ENCODE data around the gene CD52. TPM values are rescaled to one million over a fixed set of nuclear protein-coding genes. Genes with fewer than 3 reads are reported as not detected.

The CD52 gene
- total and polyA plus RNA-seq, 4 experiments from 2014 or later, result 1,302 to 12,303 (median 4,992) TPM

- Histone ChIP-seq H3K4me3 (ENCODE audit: low read length in 2 of 2) (peak overlapping the region; percentile 29 to 77), H3K4me1 (ENCODE audit: insufficient read depth, low read length) (peaks cover 100% of the 10 kb centered on the region), H3K36me3 (ENCODE audit: insufficient read depth, low read length) (no peaks in the 10 kb centered on the region), H3K27ac (ENCODE audit: low read depth, low read length) (peak overlapping the region; percentile 91), H3K27me3 (ENCODE audit: insufficient read depth, low read length) (no peaks in the 10 kb centered on the region), H3K9me3 (ENCODE audit: control insufficient read depth in 1 of 2, low read length in 2 of 2) (no peaks in the 10 kb centered on the region)
- POLR2A ChIA-PET (ENCODE audit: partially characterized antibody), result interaction anchor here (1.0 to 38.6 kb wide), 17 partner anchors 9 to 184 kb away, joined by 3 to 3358 read pairs (median 8); partner anchors contain the start of genes CD52, CEP85, DHDDS and HMGN2
- Mint-ChIP-seq H3K9me3 (no peaks in the 10 kb centered on the region), H3K27me3 (no peaks in the 10 kb centered on the region), H3K4me1 (peaks cover 64 to 99% (median 83%) of the 10 kb centered on the region in 4 donors), H3K36me3 (peaks cover 0 to 15% of the 10 kb centered on the region in 2 donors), H3K4me3 (peak overlapping the region; percentile 21 to 92 (median 80)), H3K27ac (peak overlapping the region; percentile 93 to 99 (median 97))
- intact Hi-C loops (cut with micrococcal nuclease), result loop anchor here (1.0 kb wide), 1 partner anchor 19 kb away; no protein-coding TSS in a partner anchor
- CTCF ChIA-PET (ENCODE audit: partially characterized antibody), result interaction anchor here (1.7 to 21.6 kb wide), 8 partner anchors 11 to 108 kb away, joined by 5 to 1027 read pairs (median 16); partner anchors contain the start of genes CD52, CEP85, SH3BGRL3 and UBXN11
- no peak for DNase-seq
These were observed 29.9 kb upstream of the CD52 start for GRCh38 chr1:26287811-26288210.

- H3K27ac Mint-ChIP-seq, result peak overlapping the region; percentile 93 to 99 (median 97)
- no peaks in the 10 kb centered on the region for H3K9me3 ChIP-seq (ENCODE audit: control insufficient read depth in 1 of 2, low read length in 2 of 2)
- peak overlapping the region; percentile 58 to 92 (median 79) for H3K4me3 Mint-ChIP-seq
- intact Hi-C loops (cut with micrococcal nuclease), result no loop called here
- no peaks in the 10 kb centered on the region for H3K27me3 Mint-ChIP-seq
- H3K4me1 ChIP-seq (ENCODE audit: insufficient read depth, low read length), result peaks cover 98% of the 10 kb centered on the region
- ChIA-PET CTCF (ENCODE audit: partially characterized antibody) (interaction anchor here (0.7 to 21.6 kb wide), 14 partner anchors 11 to 129 kb away, joined by 3 to 1027 read pairs (median 6); partner anchors contain the start of genes CD52, CEP85, SH3BGRL3 and UBXN11), POLR2A (ENCODE audit: partially characterized antibody) (interaction anchor here (0.9 to 38.6 kb wide), 17 partner anchors 10 to 212 kb away, joined by 3 to 3358 read pairs (median 8); partner anchors contain the start of genes CD52, CEP85, DHDDS and HMGN2)
- peak in 4 of 5 donors; percentile 42 to 83 (median 45) for DNase-seq
- no peaks in the 10 kb centered on the region for H3K27me3 ChIP-seq (ENCODE audit: insufficient read depth, low read length)
- peaks cover 60 to 96% (median 76%) of the 10 kb centered on the region in 4 donors for H3K4me1 Mint-ChIP-seq
- peak overlapping the region; percentile 91 for H3K27ac ChIP-seq (ENCODE audit: low read depth, low read length)
- H3K36me3 ChIP-seq (ENCODE audit: insufficient read depth, low read length), result no peaks in the 10 kb centered on the region
- H3K4me3 ChIP-seq (ENCODE audit: low read length in 2 of 2), result peak overlapping the region in 1 of 2 donors; percentile 29
- no peaks in the 10 kb centered on the region for H3K9me3 Mint-ChIP-seq
- H3K36me3 Mint-ChIP-seq, result peaks cover 0 to 8% of the 10 kb centered on the region in 2 donors
These were observed 29.3 kb upstream of the CD52 start for GRCh38 chr1:26288311-26288941.

GRCh38 chr1:26289158-26290059 lies 28.3 kb upstream of the CD52 start:
- CTCF ChIA-PET (ENCODE audit: partially characterized antibody), result interaction anchor here (0.7 to 21.6 kb wide), 16 partner anchors 10 to 128 kb away, joined by 3 to 1027 read pairs (median 6); partner anchors contain the start of genes CD52, CEP85, SH3BGRL3 and UBXN11
- POLR2A ChIA-PET (ENCODE audit: partially characterized antibody), result interaction anchor here (0.9 to 38.6 kb wide), 13 partner anchors 11 to 211 kb away, joined by 3 to 3358 read pairs (median 11); partner anchors contain the start of genes CD52, CEP85, HMGN2 and SH3BGRL3
- peak in 4 of 5 donors; percentile 26 to 67 (median 38) for DNase-seq
- H3K4me1 ChIP-seq (ENCODE audit: insufficient read depth, low read length), result peaks cover 88% of the 10 kb centered on the region
- H3K4me3 ChIP-seq (ENCODE audit: low read length in 2 of 2), result peak overlapping the region in 1 of 2 donors; percentile 39
- Mint-ChIP-seq H3K27ac (peak overlapping the region; percentile 93 to 99 (median 97)), H3K9me3 (no peaks in the 10 kb centered on the region), H3K4me3 (peak overlapping the region in 7 of 8 donors; percentile 72 to 92 (median 81)), H3K27me3 (no peaks in the 10 kb centered on the region), H3K36me3 (peaks cover 0 to 4% of the 10 kb centered on the region in 2 donors), H3K4me1 (peaks cover 57 to 94% (median 69%) of the 10 kb centered on the region in 4 donors)
- intact Hi-C loops (cut with micrococcal nuclease), result no loop called here
- no peaks in the 10 kb centered on the region for H3K9me3 ChIP-seq (ENCODE audit: control insufficient read depth in 1 of 2, low read length in 2 of 2)
- no peaks in the 10 kb centered on the region for H3K27me3 ChIP-seq (ENCODE audit: insufficient read depth, low read length)
- peak overlapping the region; percentile 91 for H3K27ac ChIP-seq (ENCODE audit: low read depth, low read length)
- H3K36me3 ChIP-seq (ENCODE audit: insufficient read depth, low read length), result no peaks in the 10 kb centered on the region

GRCh38 chr1:26290122-26290881 lies 27.5 kb upstream of the CD52 start:
- Mint-ChIP-seq H3K27me3 (no peaks in the 10 kb centered on the region), H3K36me3 (no peaks in the 10 kb centered on the region), H3K4me1 (peaks cover 53 to 94% (median 66%) of the 10 kb centered on the region in 4 donors), H3K27ac (peak overlapping the region; percentile 93 to 99 (median 97)), H3K9me3 (no peaks in the 10 kb centered on the region), H3K4me3 (peak overlapping the region in 7 of 8 donors; percentile 59 to 92 (median 74))
- POLR2A ChIA-PET (ENCODE audit: partially characterized antibody), result interaction anchor here (1.1 to 38.6 kb wide), 7 partner anchors 12 to 88 kb away, joined by 3 to 3358 read pairs (median 61); partner anchors contain the start of genes CD52, SH3BGRL3, UBXN11 and ZNF683
- intact Hi-C loops (cut with micrococcal nuclease), result no loop called here
- peaks cover 79% of the 10 kb centered on the region for H3K4me1 ChIP-seq (ENCODE audit: insufficient read depth, low read length)
- H3K36me3 ChIP-seq (ENCODE audit: insufficient read depth, low read length), result no peaks in the 10 kb centered on the region
- H3K27ac ChIP-seq (ENCODE audit: low read depth, low read length), result peak overlapping the region; percentile 91
- peak in 1 of 5 donors; percentile 20 for DNase-seq
- H3K9me3 ChIP-seq (ENCODE audit: control insufficient read depth in 1 of 2, low read length in 2 of 2), result no peaks in the 10 kb centered on the region
- no peaks in the 10 kb centered on the region for H3K27me3 ChIP-seq (ENCODE audit: insufficient read depth, low read length)
- H3K4me3 ChIP-seq (ENCODE audit: low read length in 2 of 2), result peak overlapping the region in 1 of 2 donors; percentile 39
- CTCF ChIA-PET (ENCODE audit: partially characterized antibody), result interaction anchor here (1.1 to 21.6 kb wide), 6 partner anchors 11 to 127 kb away, joined by 3 to 1027 read pairs (median 66); partner anchors contain the start of genes CD52, SH3BGRL3 and UBXN11

GRCh38 chr1:26290882-26291261 lies 26.9 kb upstream of the CD52 start:
- Histone ChIP-seq H3K36me3 (ENCODE audit: insufficient read depth, low read length) (no peaks in the 10 kb centered on the region), H3K9me3 (ENCODE audit: control insufficient read depth in 1 of 2, low read length in 2 of 2) (no peaks in the 10 kb centered on the region), H3K4me1 (ENCODE audit: insufficient read depth, low read length) (peaks cover 73% of the 10 kb centered on the region), H3K27me3 (ENCODE audit: insufficient read depth, low read length) (no peaks in the 10 kb centered on the region), H3K27ac (ENCODE audit: low read depth, low read length) (peak overlapping the region; percentile 91), H3K4me3 (ENCODE audit: low read length in 2 of 2) (no peak overlapping the region)
- Mint-ChIP-seq H3K36me3 (no peaks in the 10 kb centered on the region), H3K4me3 (peak overlapping the region in 3 of 8 donors; percentile 47 to 81 (median 57)), H3K27me3 (no peaks in the 10 kb centered on the region), H3K9me3 (no peaks in the 10 kb centered on the region), H3K27ac (peak overlapping the region; percentile 94 to 99 (median 97)), H3K4me1 (peaks cover 56 to 91% (median 66%) of the 10 kb centered on the region in 4 donors)
- no peak for DNase-seq
- ChIA-PET POLR2A (ENCODE audit: partially characterized antibody) (interaction anchor here (1.1 to 38.6 kb wide), 5 partner anchors 13 to 80 kb away, joined by 3 to 3358 read pairs (median 61); partner anchors contain the start of genes CD52, SH3BGRL3 and UBXN11), CTCF (ENCODE audit: partially characterized antibody) (interaction anchor here (1.1 to 21.6 kb wide), 5 partner anchors 14 to 126 kb away, joined by 3 to 1027 read pairs (median 124); partner anchors contain the start of genes CD52, SH3BGRL3 and UBXN11)
- intact Hi-C loops (cut with micrococcal nuclease), result no loop called here

- peaks cover 68% of the 10 kb centered on the region for H3K4me1 ChIP-seq (ENCODE audit: insufficient read depth, low read length)
- CTCF ChIA-PET (ENCODE audit: partially characterized antibody), result interaction anchor here (1.4 to 21.6 kb wide), 3 partner anchors 24 to 125 kb away, joined by 3 to 1027 read pairs (median 307); partner anchors contain the start of genes CD52 and UBXN11
- Mint-ChIP-seq H3K9me3 (no peaks in the 10 kb centered on the region), H3K4me1 (peaks cover 53 to 85% (median 62%) of the 10 kb centered on the region in 4 donors), H3K4me3 (peak overlapping the region in 2 of 8 donors; percentile 23 to 63), H3K27me3 (no peaks in the 10 kb centered on the region), H3K36me3 (peaks cover 0 to 3% of the 10 kb centered on the region in 2 donors), H3K27ac (peak overlapping the region; percentile 90 to 97 (median 94))
- no peak overlapping the region for H3K4me3 ChIP-seq (ENCODE audit: low read length in 2 of 2)
- intact Hi-C loops (cut with micrococcal nuclease), result no loop called here
- POLR2A ChIA-PET (ENCODE audit: partially characterized antibody), result interaction anchor here (9.7 to 38.6 kb wide), 2 partner anchors 13 to 20 kb away, joined by 212 to 3358 read pairs; partner anchors contain the start of genes CD52, SH3BGRL3 and UBXN11
- H3K36me3 ChIP-seq (ENCODE audit: insufficient read depth, low read length), result no peaks in the 10 kb centered on the region
- no peak for DNase-seq
- peak overlapping the region; percentile 91 for H3K27ac ChIP-seq (ENCODE audit: low read depth, low read length)
- H3K9me3 ChIP-seq (ENCODE audit: control insufficient read depth in 1 of 2, low read length in 2 of 2), result no peaks in the 10 kb centered on the region
- H3K27me3 ChIP-seq (ENCODE audit: insufficient read depth, low read length), result no peaks in the 10 kb centered on the region
These were observed 26.3 kb upstream of the CD52 start for GRCh38 chr1:26291433-26291832.
